Measurements from ENCODE around the gene KICS2. TPM values are rescaled to one million over a fixed set of nuclear protein-coding genes. Genes with fewer than 3 reads are reported as not detected.

Gene KICS2
- total and polyA plus RNA-seq, 2 of the 13 experiments (the other 11 are each of a cell fraction or from before 2014, with no cell fraction given) = 3.5 to 6.6 TPM

DNA sequence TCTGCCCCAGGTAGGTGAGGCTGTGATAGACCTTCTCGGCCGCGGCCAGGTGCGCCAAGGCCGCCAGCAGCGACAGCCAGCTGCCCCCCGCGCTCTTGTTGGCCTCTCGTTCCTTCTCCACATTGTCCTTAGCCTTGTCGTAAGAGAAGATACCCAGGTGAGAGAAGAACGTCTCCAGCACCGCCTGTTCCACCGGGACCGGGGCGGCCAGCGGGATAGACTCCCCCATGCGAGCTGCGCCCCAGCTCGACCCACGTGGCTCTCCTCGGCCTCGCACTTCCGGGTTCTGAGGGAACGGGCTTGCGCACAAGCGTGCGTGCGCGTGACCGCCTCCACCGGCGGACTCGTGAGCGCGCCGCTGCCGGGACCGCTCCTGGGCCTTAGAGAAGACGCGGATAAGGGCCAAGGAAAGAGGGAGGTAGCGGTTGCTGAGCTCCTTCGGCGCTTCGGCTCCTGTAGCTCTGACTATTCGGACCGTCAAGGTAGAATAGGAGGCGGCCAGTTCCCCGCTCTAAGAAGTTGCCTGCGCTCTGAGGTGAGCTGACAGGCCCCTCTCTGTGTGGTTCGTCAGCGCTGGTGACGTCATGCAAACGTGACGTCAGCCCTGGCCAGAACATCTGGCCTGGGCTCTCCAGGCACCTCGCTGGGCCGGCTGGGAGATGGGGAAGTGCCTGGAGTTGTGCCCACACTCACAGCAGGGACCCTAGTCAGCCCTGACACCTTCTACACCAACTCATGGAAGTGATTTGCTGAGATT lies at the start of gene KICS2 (continued):
- TF ChIP-seq ZBTB40 (IDR thresholded peaks at IDR 0.05) (no peak), ZBTB40 (CRISPR knock-in tag; IDR thresholded peaks at IDR 0.05) (peak; percentile 68; the same call in 1 of the 2 replicates), YEATS2 (CRISPR knock-in tag; IDR thresholded peaks at IDR 0.05; ENCODE audit: borderline replicate concordance) (peak; percentile 49; the same call in 1 of the 2 replicates), ZNF558 (CRISPR knock-in tag; IDR thresholded peaks at IDR 0.05; ENCODE audit: borderline replicate concordance) (no peak), NKX3-1 (CRISPR knock-in tag; IDR thresholded peaks at IDR 0.05) (peak; percentile 41; the same call in 1 of the 2 replicates), ZFYVE20 (CRISPR knock-in tag; IDR thresholded peaks at IDR 0.05; ENCODE audit: borderline replicate concordance, low read depth) (no peak), IKZF1 (IDR thresholded peaks at IDR 0.05) (no peak), ELF4 (CRISPR knock-in tag; IDR thresholded peaks at IDR 0.05; ENCODE audit: borderline replicate concordance) (peak; percentile 45; the same call in 1 of the 2 replicates), BATF2 (CRISPR knock-in tag; IDR thresholded peaks at IDR 0.05) (0 out of 2 replicates have a peak, but pooled peaks have one; percentile 34), ZNF672 (CRISPR knock-in tag; IDR thresholded peaks at IDR 0.05) (no peak), RCOR2 (CRISPR knock-in tag; IDR thresholded peaks at IDR 0.05) (no peak; the same call in 1 of the 2 replicates), TFDP1 (CRISPR knock-in tag; IDR thresholded peaks at IDR 0.05; ENCODE audit: borderline replicate concordance) (peak; percentile 80), HNRNPUL1 (IDR thresholded peaks at IDR 0.05; ENCODE audit: low read depth, low read length) (no peak), ZNF34 (CRISPR knock-in tag; IDR thresholded peaks at IDR 0.05; ENCODE audit: borderline replicate concordance) (no peak), ZNF24 (IDR thresholded peaks at IDR 0.05) (no peak)
- TF ChIP-seq, protein P1, sequence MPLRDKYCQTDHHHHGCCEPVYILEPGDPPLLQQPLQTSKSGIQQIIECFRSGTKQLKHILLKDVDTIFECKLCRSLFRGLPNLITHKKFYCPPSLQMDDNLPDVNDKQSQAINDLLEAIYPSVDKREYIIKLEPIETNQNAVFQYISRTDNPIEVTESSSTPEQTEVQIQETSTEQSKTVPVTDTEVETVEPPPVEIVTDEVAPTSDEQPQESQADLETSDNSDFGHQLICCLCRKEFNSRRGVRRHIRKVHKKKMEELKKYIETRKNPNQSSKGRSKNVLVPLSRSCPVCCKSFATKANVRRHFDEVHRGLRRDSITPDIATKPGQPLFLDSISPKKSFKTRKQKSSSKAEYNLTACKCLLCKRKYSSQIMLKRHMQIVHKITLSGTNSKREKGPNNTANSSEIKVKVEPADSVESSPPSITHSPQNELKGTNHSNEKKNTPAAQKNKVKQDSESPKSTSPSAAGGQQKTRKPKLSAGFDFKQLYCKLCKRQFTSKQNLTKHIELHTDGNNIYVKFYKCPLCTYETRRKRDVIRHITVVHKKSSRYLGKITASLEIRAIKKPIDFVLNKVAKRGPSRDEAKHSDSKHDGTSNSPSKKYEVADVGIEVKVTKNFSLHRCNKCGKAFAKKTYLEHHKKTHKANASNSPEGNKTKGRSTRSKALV (CRISPR knock-in tag; IDR thresholded peaks at IDR 0.05) = peak; percentile 49
